ENCODE data around the gene DTWD2.
"Not testable (repeated sequence)": the region's sequence is repeated elsewhere in the genome, so short reads cannot be mapped to it uniquely, and the experiment has no call there.

DTWD2 gene

DNA sequence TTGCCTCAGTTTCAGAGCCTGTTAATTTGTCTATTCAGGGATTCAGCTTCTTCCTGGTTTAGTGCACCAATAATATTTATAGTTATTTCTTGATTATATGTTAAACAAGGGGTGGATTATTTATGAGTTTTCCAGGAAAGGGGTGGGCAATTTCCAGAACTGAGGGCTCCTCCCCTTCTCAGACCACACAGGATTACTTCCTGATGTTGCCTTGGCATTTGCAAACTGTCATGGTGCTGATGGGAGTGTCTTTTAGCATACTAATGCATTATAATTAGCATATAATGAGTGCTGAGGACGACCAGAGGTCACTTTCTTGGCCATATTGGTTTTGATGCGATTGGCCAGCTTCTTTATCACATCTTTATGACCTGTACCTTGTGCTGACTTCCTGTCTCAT is 6.2 kb upstream of the DTWD2 start:
- no peak for DNase-seq

DNA sequence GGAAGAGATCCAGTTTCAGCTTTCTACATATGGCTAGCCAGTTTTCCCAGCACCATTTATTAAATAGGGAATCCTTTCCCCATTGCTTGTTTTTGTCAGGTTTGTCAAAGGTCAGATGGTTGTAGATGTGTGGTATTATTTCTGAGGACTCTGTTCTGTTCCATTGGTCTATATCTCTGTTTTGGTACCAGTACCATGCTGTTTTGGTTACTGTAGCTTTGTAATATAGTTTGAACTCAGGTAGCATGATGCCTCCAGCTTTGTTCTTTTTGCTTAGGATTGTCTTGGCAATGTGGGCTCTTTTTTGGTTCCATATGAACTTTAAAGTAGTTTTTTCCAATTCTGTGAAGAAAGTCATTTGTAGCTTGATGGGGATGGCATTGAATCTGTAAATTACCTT is 4.8 kb upstream of the DTWD2 start:
- DNase-seq = not testable (repeated sequence)

DNA sequence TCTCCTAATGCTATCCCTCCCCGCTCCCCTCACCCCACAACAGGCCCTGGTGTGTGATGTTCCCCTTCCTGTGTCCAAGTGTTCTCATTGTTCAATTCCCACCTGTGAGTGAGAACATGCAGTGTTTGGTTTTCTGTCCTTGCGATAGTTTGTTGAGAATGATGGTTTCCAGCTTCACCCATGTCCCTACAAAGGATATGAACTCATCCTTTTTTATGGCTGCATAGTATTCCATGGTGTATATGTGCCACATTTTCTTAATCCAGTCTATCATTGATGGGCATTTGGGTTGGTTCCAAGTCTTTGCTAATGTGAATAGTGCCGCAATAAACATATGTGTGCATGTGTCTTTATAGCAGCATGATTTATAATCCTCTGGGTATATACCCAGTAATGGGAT is 3.7 kb upstream of the DTWD2 start:
- DNase-seq = not testable (repeated sequence)

DNA sequence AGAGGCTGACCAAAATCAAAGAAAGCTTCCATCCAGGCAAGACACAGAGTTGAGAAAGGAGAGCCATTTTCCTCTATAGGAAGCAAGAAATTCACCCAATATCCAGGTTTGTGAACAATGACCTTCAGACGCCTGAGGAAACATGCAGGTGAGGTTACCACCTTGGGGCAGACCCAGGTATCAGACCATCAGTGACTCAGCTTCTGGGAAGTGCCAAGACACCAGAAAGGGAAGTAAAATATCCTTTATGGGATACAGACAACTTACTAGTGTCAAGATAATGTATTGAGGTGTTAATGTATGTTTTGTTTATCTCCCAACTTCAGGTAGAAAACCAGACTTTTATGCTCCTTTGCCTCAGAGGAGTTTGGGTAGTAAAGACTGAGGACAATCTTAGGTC is 2.2 kb upstream of the DTWD2 start:
- DNase-seq = no peak

DNA sequence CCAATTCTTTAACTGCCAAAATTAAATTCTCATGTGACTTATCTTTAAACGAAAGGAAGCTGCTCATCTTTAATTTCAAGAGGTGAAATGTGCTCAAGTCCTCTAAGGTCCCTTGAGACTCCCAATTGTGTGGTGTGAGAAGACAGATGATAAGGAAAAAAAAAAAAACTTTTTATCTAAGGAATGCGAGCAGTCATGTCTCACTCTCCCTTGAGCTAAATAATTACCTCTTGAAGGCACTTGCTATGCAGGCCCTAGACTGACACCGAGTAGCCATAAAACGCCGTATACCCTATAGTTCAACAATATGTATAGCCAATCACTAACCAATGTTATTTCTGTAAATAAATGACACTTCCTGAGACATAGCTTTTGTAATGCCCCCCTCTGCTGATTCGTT is 1.5 kb upstream of the DTWD2 start:
- DNase-seq = no peak

DNA sequence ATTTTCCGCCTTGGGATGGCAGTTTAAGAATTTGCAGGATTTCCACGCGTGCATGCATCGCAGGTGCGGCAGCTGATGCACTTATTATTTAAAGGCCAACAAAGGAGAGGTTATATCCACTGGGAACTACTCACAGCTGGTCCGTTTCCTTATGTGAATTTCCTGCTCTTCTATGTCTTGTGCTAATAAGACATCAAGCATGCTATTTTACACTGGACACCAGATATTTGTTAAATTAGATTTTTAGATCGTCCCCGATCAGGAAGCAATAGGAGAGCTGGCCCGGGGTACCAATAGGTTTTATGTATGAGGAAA is 476 bp upstream of the DTWD2 start:
- DNase-seq = no peak

DNA sequence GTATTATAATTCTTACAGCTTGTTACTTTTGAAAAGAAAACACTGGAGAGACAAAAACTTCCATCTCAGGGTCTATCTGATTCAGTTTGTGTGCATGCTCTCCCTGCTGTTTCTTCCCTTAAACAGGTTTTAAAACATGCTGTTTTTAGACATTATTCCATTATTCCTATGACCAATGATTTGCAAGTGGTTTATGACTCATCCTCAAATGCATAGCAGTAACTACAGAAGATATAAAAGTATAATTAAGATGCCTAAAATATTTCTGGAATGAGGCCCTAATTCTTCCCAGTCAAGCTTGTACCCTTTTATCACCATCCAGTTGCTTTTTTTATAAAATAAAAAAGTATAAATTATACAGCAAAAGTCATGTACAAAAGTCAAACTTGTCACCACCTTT is 3.7 kb downstream of the DTWD2 start:
- no peak for DNase-seq

DNA sequence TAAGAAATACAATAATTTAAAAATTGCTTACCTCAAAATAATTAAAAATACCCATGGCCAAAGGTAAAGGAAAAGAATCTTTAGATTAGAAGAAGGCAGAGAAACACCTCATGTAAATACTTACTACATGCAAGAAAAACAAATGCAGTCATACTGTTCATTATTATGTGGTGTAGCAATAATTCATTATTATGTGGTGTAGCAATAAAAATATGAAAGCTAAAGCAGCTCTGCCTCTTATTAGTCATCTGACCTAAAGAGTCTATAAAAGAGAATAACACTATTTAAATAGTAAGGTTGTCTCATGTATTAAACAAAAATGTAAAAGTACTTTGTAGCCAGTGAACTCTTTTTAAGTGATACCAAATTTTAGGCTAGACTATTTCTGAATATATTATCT is 6.6 kb downstream of the DTWD2 start:
- no peak for DNase-seq

DNA sequence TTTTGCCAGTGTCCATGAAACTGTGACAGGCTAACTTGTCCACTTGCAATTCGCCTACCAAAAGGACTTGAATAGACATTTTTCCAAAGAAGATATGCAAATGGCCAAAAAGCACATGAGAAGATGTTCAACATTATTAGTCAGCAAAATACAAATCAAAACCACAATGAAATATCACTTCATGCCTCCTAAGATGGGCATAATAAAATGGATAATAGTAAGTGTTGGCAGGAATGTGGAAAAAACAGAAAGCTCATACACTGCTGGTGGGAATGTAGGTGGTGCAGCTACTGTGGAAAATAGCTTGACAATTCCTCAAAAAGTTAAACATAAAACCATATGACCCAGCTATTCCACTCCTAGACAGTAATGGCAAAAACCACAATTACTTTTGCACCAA is 7.9 kb downstream of the DTWD2 start:
- DNase-seq = no peak

DNA sequence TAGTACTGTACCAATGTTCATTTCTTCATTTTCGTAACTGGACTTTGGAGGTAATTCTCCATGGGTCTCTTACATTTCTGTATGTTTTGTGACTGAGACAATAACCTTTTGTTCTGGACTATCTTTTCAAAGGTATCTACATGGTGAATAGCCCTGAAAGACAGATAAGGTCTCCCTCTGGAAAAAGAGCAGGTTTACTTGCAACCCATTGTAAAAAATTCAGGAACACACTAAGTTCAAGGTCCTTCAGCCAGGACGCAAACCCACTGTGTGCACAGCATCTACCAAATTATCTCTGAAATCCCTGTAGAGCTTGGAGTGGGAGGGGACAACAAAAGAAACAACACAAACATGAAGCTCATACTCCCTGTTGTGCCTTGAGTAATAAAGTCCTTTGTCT is 8.3 kb downstream of the DTWD2 start:
- DNase-seq = no peak

DNA sequence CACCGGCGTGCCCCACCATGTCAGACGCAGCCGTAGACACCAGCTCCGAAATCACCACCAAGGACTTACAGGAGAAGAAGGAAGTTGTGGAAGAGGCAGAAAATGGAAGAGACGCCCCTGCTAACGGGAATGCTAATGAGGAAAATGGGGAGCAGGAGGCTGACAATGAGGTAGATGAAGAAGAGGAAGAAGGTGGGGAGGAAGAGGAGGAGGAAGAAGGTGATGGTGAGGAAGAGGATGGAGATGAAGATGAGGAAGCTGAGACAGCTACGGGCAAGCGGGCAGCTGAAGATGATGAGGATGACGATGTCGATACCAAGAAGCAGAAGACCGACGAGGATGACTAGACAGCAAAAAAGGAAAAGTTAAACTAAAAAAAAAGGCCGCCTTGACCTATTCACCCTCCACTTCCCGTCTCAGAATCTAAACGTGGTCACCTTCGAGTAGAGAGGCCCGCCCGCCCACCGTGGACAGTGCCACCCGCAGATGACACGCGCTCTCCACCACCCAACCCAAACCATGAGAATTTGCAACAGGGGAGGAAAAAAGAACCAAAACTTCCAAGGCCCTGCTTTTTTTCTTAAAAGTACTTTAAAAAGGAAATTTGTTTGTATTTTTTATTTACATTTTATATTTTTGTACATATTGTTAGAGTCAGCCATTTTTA is 14.4 kb downstream of the DTWD2 start:
- not testable (repeated sequence) for DNase-seq

DNA sequence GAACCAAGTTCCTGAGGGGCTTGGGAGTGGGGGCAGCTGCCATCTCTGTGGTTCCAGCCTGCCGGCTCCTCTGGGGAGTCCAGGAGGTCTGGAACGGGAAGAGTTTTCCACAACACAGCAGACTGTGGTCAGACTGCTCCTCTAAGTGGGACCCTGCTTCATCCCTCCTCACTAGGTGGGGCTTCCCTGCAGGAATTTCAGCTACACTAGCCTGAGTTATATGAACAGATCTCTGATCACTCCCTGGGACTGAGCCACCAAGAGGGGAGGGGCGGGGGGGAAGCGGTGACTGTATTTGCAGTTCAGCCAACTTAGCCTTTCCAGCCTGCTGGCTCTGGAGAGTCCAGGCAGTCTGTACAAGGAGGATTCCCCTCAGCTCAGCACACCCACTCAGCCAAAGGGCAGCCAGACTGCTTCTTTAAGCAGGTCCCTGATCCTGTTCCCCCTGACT is 19.4 kb downstream of the DTWD2 start:
- no peak for DNase-seq

DNA sequence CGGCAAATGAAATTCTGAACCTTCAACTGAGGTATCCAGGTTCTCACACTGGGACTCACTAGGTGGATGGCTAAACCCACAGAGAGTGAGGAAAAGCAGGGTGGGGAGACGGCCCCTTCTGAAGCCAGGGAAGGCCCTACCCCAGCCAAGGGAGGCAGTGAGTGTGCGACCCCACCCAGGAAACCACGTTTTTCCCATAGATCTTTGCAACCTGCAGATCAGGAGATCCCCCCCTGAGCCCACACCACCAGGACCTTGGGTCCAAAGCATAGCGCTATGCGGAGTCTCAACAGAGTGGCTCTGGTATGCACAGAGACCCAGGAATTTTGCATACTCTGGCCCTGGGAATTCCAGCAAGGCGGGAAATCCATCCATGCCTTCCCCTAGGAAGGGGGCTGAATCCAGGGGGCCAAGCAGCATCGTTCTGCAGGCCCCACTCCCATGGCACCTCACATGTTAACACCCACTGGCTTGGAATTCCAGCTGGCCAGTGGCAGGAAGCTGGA is 19.9 kb downstream of the DTWD2 start:
- no peak for DNase-seq

DNA sequence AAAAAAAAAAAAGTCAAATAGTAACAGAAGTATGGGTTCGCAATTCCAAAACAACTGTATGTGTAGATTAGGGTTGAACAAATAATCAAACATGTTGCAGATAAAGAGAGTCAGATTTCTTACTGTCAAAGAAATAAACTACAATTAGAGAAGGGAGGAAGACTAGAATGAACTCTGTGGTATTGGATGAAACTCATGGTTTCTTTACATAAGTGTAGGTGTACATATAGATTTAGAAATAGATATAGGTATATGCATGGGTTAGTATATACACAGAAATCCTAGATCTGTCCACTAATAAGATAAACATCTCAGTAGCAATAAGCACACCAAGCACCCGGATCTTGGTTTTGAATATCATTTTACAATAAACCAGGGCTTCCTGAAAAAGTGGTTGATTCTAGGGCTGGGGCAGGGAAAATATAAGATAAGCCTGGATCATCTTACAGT is 21.3 kb downstream of the DTWD2 start:
- DNase-seq = no peak

DNA sequence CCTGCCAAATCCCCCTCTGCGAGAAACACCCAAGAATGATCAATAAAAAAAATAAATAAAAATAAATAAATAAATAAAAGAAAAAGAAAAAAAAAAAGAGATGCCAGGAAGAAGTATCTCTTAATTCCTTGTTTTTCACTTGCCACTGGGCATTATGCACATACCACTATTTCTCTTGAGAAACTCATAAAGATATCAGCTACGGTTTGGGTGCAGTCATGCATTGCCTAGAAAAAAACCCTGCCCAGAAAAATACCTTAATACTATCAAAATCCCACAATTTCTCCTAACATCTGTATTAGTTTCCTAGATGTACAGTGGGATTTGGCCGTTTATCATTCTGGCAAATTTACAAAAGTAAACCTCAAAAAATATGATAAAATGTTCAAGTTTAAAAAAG is 22.5 kb downstream of the DTWD2 start:
- no peak for DNase-seq

DNA sequence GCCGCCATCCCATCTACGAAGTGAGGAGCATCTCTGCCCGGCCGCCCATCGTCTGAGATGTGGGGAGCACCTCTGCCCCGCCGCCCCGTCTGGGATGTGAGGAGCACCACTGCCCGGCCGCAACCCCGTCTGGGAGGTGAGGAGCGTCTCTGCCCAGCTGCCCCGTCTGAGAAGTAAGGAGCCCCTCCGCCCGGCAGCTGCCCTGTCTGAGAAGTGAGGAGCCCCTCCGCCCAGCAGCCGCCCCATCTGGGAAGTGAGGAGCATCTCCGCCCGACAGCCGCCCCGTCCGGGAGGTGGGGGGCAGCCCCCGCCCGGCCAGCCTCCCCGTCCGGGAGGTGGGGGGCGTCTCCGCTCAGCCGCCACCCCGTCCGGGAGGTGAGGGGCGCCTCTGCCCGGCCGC is 23.4 kb downstream of the DTWD2 start:
- not testable (repeated sequence) for DNase-seq

DNA sequence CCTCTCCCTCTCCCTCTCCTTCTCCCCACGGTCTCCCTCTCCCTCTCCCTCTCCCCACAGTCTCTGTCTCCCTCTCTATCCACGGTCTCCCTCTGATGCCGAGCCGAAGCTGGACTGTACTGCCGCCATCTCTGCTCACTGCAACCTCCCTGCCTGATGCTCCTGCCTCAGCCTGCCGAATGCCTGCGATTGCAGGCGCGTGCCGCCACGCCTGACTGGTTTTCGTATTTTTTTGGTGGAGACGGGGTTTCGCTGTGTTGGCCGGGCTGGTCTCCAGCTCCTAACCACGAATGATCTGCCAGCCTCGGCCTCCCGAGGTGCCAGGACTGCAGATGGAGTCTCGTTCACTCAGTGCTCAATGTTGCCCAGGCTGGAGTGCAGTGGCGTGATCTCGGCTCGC is 24.0 kb downstream of the DTWD2 start:
- DNase-seq = not testable (repeated sequence)

DNA sequence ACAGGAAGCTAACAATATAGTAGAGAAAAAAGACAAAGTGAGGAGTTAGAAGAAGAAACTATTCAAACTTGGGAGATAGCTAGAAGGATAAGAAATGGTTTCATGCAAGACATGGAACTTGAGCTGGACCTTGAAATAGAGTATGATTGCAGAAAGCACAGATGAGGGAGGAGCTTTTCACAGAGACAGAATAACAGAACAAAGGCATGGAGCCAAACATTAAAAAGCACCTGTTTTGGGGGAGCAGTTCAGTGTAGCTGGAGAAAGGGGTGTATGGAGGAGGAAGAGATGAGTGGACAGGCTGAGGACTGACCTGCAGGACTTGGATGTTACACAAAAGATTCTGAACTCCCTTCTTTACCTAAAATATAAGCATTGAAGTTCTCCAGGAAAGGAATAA is 25.2 kb downstream of the DTWD2 start:
- DNase-seq = no peak

DNA sequence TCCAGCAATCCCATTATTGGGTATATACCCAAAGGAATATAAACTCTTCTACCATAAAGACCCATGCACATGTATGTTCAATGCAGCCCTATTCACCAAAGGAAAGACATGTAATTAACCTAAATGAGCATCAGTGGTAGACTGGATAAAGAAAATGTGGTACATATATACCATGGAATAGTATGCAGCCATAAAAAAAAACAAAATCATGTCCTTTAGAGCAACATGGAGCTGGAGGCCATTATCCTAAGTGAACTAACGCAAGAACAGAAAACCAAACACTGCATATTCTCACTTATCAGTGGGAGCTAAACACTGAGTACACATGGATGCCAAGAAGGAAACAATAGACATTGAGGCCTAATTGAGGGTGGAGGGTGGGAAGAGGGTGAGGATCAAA is 27.8 kb downstream of the DTWD2 start:
- DNase-seq = no peak

DNA sequence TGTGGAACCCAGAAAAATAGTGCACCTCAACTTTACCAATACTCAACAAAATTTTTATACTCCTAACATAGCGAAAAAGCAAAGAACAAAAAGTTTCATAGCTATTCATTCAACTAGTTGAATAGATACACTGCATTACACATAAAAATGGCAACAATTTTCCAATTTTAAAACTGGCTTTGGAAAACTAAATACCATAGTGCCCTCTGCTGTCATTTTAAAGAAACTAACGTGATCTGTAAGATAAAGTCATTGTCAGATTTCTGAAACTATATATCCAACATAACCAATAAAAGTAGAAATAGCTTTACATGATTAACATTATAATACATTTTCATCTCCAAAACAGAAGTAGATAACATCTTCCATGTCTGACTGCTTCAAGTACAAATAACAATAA is 31.6 kb downstream of the DTWD2 start:
- no peak for DNase-seq

DNA sequence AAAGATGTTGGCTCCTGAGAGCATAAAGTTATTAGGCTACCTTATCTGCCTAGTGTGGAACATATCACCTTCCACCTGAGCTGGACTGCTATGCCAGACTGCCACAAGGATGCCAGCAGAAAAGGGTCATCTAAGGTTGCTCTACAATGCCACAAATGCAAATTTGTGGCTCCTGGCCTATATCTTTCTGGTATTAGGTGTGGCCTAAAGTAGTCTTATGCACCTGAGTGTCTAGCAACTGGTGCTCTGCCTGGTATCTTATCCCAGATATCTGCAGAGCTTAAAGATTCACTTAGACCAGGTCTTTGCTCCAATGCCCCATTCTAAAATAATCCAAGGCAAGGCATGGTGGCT is 34.7 kb downstream of the DTWD2 start:
- DNase-seq = no peak

DNA sequence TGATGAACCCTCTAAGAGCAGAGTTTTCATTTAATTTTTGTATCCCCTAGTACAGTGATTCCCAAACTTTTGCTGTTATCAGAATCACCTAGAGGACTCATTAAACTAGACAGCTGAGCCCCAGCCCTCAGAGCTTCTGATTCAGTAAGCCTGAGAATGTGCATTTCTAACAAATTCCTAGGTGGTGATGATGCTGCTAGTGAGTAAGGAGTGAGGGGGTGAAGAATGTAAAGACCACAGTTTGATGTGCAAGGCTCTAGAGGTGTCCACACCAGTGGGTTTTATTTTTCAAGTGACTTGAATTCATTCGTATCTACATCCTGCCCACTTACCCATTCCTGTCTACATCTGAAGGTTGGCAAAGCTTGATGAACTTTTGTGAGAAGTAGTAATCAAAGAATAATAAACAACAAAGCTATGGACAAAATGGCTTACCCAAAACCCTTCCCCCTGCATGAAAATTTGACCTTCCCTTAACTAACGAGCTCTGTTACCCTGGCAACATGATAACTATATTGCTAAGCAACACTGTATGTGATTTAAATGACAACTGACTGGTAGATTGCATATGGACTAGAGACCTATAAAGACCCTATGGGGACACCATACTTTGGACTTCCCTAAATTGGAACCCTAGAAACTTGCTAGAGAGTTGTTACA is 35.2 kb downstream of the DTWD2 start:
- DNase-seq = no peak

DNA sequence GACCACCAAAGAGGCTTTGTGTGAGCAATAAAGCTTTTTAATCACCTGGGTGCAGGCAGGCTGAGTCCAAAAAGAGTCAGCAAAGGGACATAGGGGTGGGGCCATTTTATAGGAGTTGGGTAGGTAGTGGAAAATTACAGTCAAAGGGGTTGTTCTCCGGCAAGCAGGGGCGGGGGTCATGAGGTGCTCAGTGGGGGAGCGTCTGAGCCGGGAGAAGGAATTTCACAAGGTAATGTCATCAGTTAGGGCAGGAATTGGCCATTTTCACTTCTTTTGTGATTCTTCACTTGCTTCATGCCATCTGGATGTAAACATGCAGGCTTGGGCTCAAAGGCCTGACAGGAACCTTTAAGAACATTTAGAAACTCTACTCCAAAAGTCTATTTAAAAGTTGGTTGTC is 36.0 kb downstream of the DTWD2 start:
- DNase-seq = not testable (repeated sequence)

DNA sequence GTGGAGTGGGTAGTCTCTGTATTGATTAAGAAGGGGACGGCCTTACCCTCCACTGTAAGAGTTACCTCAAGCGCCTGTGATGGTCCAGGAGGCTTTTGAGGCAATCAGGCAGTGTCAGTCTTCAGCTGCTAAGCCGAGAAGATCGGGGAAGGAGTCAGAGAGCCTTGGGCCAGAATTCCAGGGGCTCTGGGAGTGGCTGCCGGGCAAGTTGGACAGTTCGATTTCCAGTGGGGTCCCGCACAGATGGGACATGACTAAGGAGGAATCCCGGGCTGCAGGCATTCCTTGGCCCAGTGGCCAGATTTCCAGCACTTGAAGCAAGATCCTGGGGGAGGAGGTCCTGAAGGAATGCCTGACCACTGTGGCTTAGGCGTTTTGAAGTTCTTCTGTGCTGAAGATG is 38.0 kb downstream of the DTWD2 start:
- not testable (repeated sequence) for DNase-seq
